AG04450 (cell line): Measurements from ENCODE around the gene SMIM32. TPM values are rescaled to one million over a fixed set of nuclear protein-coding genes. Genes with fewer than 3 reads are reported as not detected.

Experiments used
- CTCF ChIA-PET: fragments of 300-600, 350-600 bp; formaldehyde crosslinking; extraction: SDS; loops from one replicate; lab custom pipeline; 2022; ENCODE audit warnings: antibody characterized with exemption, inconsistent platforms; lab: Charles Lee
- POLR2A ChIA-PET: fragments of 350-600 bp; formaldehyde crosslinking; extraction: SDS; loops from one replicate; lab custom pipeline; 2021; ENCODE audit warnings: antibody characterized with exemption, inconsistent platforms; lab: Yijun Ruan, JAX
- DNase-seq: peaks from one replicate; pipeline ENCODE4 v3.0.0-alpha.2; 2011; ENCODE audit warnings: low read depth, low spot score
- H3K27ac ChIP-seq: one replicate; pipeline ENCODE4 v1.5.1; 2012; ENCODE audit warnings: low read depth, low read length, control low read depth
- H3K27me3 ChIP-seq: one replicate; pipeline ENCODE4 v1.6.0; 2012; ENCODE audit warnings: low read length; ENCODE audit not compliant: control insufficient read depth, insufficient read depth
- H3K4me3 ChIP-seq: 2 replicates; pipeline ENCODE4 v1.5.1; 2011; ENCODE audit warnings: mild to moderate bottlenecking, low read depth, low read length, control low read depth
- H3K9me3 ChIP-seq: 2 replicates; pipeline ENCODE4 v1.5.1; 2012; ENCODE audit warnings: low read length; ENCODE audit not compliant: control insufficient read depth, insufficient read depth
- CTCF ChIP-seq: IDR thresholded peaks from 2 replicates; pipeline ENCODE4 v1.5.1; 2011; ENCODE audit warnings: low read depth, low read length, control low read depth, inconsistent platforms
- polyA plus RNA-seq: library from polyadenylated mRNA; depleted of rRNA; stranded (reverse); fragments of >200 nt; gene quantifications from 2 replicates; pipeline ENCODE4 v1.2.3, GENCODE V29; 2011

The SMIM32 gene
- polyA plus RNA-seq, 1 experiment, result not detected

GRCh38 chr5:136213919-136214493, 21.0 kb upstream of the SMIM32 start:
- ChIA-PET POLR2A (no interaction called here), CTCF (interaction anchor here (1.2 to 3.1 kb wide), 6 partner anchors 14 to 653 kb away, joined by 3 to 11 read pairs (median 5); no protein-coding TSS in a partner anchor)
- no peaks in the 10 kb centered on the region for H3K9me3 ChIP-seq
- TF ChIP-seq CTCF, result no peak
- no peak overlapping the region for H3K4me3 ChIP-seq
- peaks cover 11% of the 10 kb centered on the region for H3K27me3 ChIP-seq
- no peak overlapping the region for H3K27ac ChIP-seq
- DNase-seq, result no peak

GRCh38 chr5:136212252-136212721, 19.3 kb upstream of the SMIM32 start:
- TF ChIP-seq CTCF, result peak; percentile 92
- ChIA-PET CTCF (interaction anchor here (0.5 to 3.1 kb wide), 39 partner anchors 10 to 883 kb away, joined by 3 to 26 read pairs (median 4); partner anchors contain the start of genes IL9 and SMAD5), POLR2A (no interaction called here)
- H3K27ac ChIP-seq, result no peak overlapping the region
- no peak overlapping the region for H3K4me3 ChIP-seq
- peaks cover 11% of the 10 kb centered on the region for H3K27me3 ChIP-seq
- no peaks in the 10 kb centered on the region for H3K9me3 ChIP-seq
- DNase-seq, result no peak

GRCh38 chr5:136211282-136212040, 18.5 kb upstream of the SMIM32 start:
- Histone ChIP-seq H3K27me3 (peaks cover 15% of the 10 kb centered on the region), H3K4me3 (no peak overlapping the region), H3K27ac (no peak overlapping the region), H3K9me3 (no peaks in the 10 kb centered on the region)
- POLR2A ChIA-PET, result no interaction called here
- TF ChIP-seq CTCF, result no peak
- DNase-seq, result no peak
- CTCF ChIA-PET, result interaction anchor here (0.6 to 3.1 kb wide), 37 partner anchors 9 to 653 kb away, joined by 3 to 26 read pairs (median 4); partner anchors contain the start of genes IL9 and SMAD5

GRCh38 chr5:136210259-136210658, 17.3 kb upstream of the SMIM32 start:
- DNase-seq, result no peak

More at GRCh38 chr5:136210259-136210658, 17.3 kb upstream of the SMIM32 start:
- H3K27ac ChIP-seq, result no peak overlapping the region
- POLR2A ChIA-PET, result no interaction called here
- peaks cover 13% of the 10 kb centered on the region for H3K27me3 ChIP-seq
- TF ChIP-seq CTCF, result no peak
- CTCF ChIA-PET, result interaction anchor here (0.6 to 1.5 kb wide), 3 partner anchors 14 to 624 kb away, joined by 3 to 4 read pairs (median 3); no protein-coding TSS in a partner anchor
- H3K4me3 ChIP-seq, result no peak overlapping the region
- H3K9me3 ChIP-seq, result no peaks in the 10 kb centered on the region
